PFSK-1 (cell line): ENCODE data around the gene EXOC1.

ENCODE experiments used
- FOXP2 ChIP-seq: optimal IDR thresholded peaks from 2 replicates; pipeline ENCODE3; 2011; ENCODE audit warnings: borderline replicate concordance, control low read depth, inconsistent platforms; ENCODE audit not compliant: insufficient read depth; ENCODE audit errors: extremely low read length, extremely low read depth
- POLR2AphosphoS5 ChIP-seq: IDR thresholded peaks from 2 replicates; pipeline ENCODE4 v1.6.1; 2012; ENCODE audit warnings: low read depth, mild to moderate bottlenecking, control low read depth, low read length, moderate library complexity
- SIN3A ChIP-seq: IDR thresholded peaks from 2 replicates; pipeline ENCODE4 v1.6.1; 2012; ENCODE audit warnings: mild to moderate bottlenecking, low read length, moderate library complexity, borderline replicate concordance; ENCODE audit not compliant: insufficient read depth
- TAF1 ChIP-seq: IDR thresholded peaks from 2 replicates; pipeline ENCODE4 v1.6.1; 2012; ENCODE audit warnings: low read length, control low read depth, borderline replicate concordance; ENCODE audit not compliant: insufficient read depth

DNA sequence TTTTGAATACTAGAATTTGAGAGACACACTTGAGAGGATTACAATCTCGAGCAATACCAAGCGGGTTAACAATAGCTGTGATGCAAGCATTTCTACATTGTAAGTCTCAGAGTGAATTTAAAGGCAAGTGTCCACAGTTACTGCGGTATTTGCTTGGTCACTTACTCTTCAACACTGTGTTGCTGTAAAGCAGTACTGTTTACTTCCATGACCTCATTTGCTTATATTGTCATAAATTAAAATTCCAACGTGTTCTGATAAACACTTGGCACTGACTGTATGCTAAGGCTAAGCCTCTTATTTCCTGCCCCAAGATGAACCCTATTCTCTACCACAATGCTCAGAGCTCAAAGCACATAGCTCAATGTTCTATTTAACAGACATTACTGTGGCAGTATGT, 22.7 kb upstream of the EXOC1 start:
- no peak for TF ChIP-seq POLR2AphosphoS5
- TF ChIP-seq TAF1 = no peak
- TF ChIP-seq SIN3A = no peak
- TF ChIP-seq FOXP2 = no peak
